Stimulated activated CD4-positive, alpha-beta T cell treated with anti-CD3 and anti-CD28 coated beads, Interleukin-1b, Interleukin-23, amount 100 ng/mL, for 24 hours (primary cell): ENCODE measurements around the gene DUOX1.
"Not testable (repeated sequence)": the region's sequence is repeated elsewhere in the genome, so short reads cannot be mapped to it uniquely, and the experiment has no call there.

Experiments
- DNase-seq, 4 experiments: peaks; one replicate each; pipeline ENCODE4 v3.0.0-alpha.2; 2020; ENCODE audit warnings: low read depth in 4 of 4, low spot score in 1 of 4

DUOX1 gene

DNA sequence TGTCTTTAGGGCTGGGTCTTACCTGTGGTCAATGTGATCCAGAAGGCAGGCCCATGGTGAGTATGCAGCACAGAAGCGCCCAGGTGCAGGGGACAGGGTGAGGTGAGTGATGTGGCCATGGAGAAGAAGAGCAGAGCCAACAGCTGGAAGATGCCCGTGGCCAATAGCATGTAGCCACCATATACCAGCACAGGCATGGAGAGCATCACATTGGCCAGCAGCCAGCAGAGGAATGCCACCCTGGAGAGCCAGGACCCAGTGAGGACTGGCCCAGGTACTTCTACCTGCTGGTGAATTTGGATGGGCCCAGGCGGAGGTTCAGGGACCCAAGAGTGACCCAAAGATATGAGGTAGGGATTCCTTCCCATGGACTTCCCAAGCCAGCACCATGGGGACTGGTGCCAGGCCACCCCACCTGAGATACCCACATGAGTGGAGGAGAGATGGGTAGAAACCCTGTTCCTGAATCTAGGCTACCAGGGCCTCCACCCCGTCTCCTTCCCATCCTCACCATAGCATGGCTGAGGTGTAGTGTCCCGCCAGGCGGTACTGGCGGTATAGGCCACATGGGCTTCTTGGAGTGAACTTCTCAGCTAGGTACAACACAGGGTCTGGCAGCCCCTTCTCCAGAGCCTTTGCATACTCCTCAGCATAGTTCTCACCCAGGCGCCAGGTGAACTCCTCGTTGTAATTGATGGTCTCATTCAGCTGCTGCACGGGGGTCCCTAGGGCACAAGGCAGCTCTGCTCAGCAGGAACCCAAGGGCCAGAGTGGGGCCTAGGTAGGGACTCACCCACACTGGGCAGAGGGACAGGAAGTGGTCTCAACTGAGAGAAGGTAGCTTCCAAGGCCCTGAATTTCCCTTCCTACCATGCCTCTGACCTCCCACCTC lies 9.5 kb upstream of the DUOX1 start:
- DNase-seq: no peak

DNA sequence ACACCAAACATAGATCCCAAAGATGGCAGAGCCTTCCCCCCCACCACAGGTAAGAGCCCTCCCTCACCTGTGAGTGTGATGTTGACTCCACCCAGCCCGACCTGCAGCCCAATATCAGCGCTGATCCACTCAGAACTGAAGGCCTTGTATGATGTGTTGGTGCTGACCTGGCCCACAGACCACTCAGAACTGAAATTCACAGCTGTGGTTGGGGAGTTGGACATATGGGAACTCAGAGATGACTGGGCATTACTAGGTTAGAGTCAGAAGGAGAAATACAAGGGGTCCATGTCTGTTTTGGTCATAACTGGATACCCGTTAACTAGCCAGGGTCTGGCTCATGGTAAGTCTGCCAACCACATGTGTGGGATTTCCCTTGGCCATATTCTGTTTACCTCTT lies 8.8 kb upstream of the DUOX1 start:
- DNase-seq: no peak

GRCh38 chr15:45121706-45122417 lies 7.9 kb upstream of the DUOX1 start:
- no peak for DNase-seq

GRCh38 chr15:45122719-45123118 lies 7.1 kb upstream of the DUOX1 start:
- no peak for DNase-seq

GRCh38 chr15:45123397-45123796 lies 6.4 kb upstream of the DUOX1 start:
- no peak for DNase-seq

- no peak for DNase-seq
These were observed 3.1 kb upstream of the DUOX1 start for GRCh38 chr15:45126535-45127158.

DNA sequence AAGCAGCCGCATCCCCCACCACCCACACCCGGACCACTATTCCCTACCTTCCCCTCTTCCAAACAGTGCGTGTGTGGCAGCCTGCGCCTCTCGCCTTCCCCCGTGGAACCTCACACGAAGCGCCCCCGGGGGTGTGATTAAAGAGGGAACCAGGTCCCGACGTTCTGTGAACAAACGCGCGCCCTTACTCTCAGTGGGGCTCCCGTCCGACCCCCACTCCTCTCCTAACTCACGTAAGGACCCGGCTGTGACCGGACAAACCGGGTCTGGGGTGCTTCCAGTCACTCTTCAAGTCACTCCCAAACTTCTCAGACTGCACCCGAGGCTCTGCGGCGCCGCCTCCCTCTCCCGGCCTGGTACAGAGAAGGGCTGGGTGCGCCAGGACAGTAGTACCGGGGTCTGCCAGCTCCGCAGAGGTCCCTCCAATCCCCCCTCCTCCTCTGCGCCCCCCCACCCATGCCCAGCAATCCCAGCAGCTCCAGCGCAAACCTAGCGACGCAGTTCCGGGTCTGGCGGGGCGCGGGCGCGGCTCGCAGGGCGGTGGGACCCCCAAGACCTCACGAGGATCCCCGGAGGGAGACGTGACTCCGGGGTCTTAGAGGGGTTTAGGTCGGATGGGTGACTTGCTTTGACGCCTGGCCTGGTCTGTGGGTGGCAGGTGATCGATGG lies 689 bp upstream of the DUOX1 start:
- no peak for DNase-seq

DNA sequence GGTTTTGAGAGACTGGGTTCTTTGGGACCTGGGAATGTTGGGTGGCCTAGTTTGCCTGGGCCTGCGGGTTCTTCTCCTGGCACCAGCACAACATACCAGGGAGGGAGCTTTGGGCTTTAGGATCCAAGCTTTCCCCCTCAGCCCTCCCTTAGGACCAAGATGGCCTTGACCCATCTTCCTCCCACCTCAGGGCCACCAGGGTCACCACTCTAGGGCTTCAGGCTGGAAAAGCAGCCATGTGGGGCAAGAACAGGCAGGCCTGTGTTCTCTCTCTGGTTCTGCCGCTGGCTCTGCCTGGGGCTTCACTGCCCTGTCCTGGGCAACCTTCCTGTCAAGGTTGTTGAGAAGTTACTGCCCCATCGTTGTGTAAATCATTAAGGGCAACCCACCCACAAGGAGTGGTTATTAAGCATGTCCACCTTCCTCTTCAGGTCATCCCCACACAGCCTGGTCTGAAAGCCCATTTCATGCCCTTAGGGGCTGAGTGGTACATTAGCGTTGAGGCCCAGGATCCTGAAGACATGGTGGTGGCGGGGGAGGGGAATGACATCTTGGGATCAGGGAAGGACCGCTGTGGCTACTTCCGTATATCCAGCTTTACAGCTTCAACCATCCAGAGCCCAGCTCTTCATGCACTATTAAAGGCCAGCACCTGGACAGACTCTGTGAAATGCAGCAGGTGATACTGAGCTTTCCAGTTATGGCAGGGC lies 652 bp downstream of the DUOX1 start:
- DNase-seq: no peak

GRCh38 chr15:45131510-45131909 lies 1.7 kb downstream of the DUOX1 start:
- DNase-seq: no peak

- no peak for DNase-seq
These were observed 3.2 kb downstream of the DUOX1 start for GRCh38 chr15:45132844-45133560.

DNA sequence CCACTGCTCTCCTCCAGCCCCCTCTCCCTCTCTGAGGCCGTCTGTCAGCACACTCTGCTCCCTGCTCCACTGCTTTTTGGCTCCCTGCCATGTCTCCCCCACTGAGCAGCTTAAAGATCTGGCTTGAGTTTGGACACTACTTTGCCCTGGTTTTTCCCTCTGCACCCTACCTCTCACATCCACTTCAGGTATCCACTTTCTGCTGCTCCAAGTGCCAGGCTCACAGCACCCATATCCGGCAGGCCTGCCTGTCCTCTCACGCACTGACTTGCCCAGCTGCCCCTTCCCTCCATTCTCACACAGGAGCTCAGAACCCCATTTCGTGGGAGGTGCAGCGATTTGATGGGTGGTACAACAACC lies 3.7 kb downstream of the DUOX1 start:
- DNase-seq: no peak

DNA sequence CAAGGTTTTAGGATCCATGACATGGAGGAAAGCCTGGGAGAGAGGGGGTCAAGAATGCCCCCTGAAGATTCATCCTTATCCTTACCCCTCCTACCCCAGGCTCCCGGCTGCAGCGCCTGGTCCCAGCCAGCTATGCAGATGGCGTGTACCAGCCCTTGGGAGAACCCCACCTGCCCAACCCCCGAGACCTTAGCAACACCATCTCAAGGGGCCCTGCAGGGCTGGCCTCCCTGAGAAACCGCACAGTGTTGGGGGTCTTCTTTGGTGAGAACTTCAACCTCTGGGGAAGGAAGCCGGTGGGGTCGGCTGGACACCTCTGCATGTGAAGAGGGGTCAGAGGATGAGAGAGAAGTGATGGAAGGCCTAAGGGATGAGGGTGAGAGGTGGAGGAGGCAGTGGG lies 4.3 kb downstream of the DUOX1 start:
- DNase-seq: no peak

DNA sequence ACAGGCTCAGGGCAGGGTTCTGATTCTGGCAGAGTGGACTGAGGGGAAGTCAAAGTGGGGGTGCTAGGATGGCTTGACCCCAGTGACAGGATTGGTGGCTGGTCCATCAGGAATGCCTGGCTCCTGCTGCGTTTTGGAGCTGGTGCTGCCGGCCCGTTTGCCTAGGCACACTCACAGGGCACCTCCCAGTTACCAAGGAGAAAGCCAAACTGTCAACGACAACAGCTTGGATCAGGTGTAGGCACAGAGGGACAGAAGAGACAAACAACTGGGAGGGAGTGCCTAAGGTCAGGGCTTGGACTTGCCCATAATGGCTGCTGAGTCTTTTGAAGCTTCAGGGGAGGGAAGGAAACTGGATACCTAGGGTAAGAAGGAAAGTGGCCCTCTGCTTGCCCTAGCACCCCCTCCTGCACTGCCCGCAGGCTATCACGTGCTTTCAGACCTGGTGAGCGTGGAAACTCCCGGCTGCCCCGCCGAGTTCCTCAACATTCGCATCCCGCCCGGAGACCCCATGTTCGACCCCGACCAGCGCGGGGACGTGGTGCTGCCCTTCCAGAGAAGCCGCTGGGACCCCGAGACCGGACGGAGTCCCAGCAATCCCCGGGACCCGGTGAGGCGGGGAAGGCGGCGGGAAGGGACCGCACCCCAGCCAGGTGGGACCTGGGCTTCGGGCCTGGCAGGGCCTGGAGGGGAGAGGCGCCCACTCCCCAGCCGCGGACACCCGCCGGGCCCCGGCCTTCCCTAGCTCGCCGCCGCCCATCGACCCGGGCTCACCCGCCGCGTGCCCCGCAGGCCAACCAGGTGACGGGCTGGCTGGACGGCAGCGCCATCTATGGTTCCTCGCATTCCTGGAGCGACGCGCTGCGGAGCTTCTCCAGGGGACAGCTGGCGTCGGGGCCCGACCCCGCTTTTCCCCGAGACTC lies 5.1 kb downstream of the DUOX1 start:
- no peak for DNase-seq

GRCh38 chr15:45135705-45136377 lies 6.0 kb downstream of the DUOX1 start:
- not testable (repeated sequence) for DNase-seq

DNA sequence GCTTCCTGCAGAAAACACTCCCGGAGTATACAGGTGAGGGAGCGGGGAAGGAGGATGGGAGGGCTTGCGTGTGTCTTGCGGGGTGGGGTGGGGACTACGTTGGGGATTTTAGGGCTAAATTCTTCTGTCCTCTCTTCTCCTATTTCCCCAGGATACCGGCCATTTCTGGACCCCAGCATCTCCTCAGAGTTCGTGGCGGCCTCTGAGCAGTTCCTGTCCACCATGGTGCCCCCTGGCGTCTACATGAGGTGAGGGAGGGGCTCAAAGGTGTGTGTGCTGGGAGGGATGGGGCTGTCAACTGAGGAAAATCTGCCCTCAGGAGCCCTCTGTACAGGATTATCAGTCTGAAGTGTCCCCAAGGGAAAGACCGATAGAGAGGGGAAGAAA lies 6.6 kb downstream of the DUOX1 start:
- no peak for DNase-seq

- DNase-seq: no peak
These were observed 7.9 kb downstream of the DUOX1 start for GRCh38 chr15:45137703-45138102.

GRCh38 chr15:45138814-45139765 lies 9.3 kb downstream of the DUOX1 start:
- DNase-seq: no peak

- DNase-seq: no peak
These were observed 10.0 kb downstream of the DUOX1 start for GRCh38 chr15:45139770-45140169.
